K562 (cell line): ENCODE measurements around the gene ZNF594. TPM values are rescaled to one million over a fixed set of nuclear protein-coding genes. Genes with fewer than 3 reads are reported as not detected.
"Not testable (repeated sequence)": the region's sequence is repeated elsewhere in the genome, so short reads cannot be mapped to it uniquely, and the experiment has no call there.

ENCODE experiments used
- ATAC-seq: fragments of 200-7000 bp; cut with Tn5 transposase; 3 replicates; pipeline ENCODE4 v1.9.1; 2020; ENCODE audit warnings: moderate library complexity
- BruUV-seq: library from RNA; stranded (reverse); fragments of 400-500 nt; replicated peaks from 2 replicates; lab custom pipeline; 2021; lab: Mats Ljungman, UMichigan
- CTCF ChIA-PET: fragments of 300-600 bp; formaldehyde crosslinking; extraction: SDS; loops from one replicate; lab custom pipeline; 2021; ENCODE audit warnings: low intra/inter-chr PET ratio; lab: Yijun Ruan, JAX
- POLR2A ChIA-PET: fragments of 300-600, 350-650 bp; sonication (Branson Sonifier 250); formaldehyde crosslinking; extraction: SDS; loops from one replicate; lab custom pipeline; 2021; ENCODE audit warnings: antibody characterized with exemption, inconsistent platforms; lab: Yijun Ruan, JAX
- DNase-seq, 4 experiments: peaks; one replicate each; pipeline versions ENCODE4 v3.0.0 to v3.0.0-alpha.2; 2011 to 2018; ENCODE audit warnings: low spot score in 3 of 4, mixed read lengths in 3 of 4; ENCODE audit errors: extremely low read depth in 1 of 4
- FAIRE-seq: peaks from 2 replicates; lab custom pipeline; 2011; peaks lifted over from hg19 to GRCh38; lab: Jason Lieb, UNC
- H2AFZ ChIP-seq: 2 replicates; pipeline ENCODE4 v1.6.0; 2011; ENCODE audit warnings: low read depth, low read length, control low read depth, inconsistent platforms
- H3K27ac ChIP-seq: fragments of 200-600 bp; 3 replicates; pipeline ENCODE4 v1.8.0; 2011; ENCODE audit warnings: low read depth, mild to moderate bottlenecking, control low read depth, inconsistent platforms, low read length, moderate library complexity, mixed read lengths; ENCODE audit errors: extremely low read depth
- H3K27me3 ChIP-seq, 2 experiments: fragments of 300-600 bp in 1 of 2; 2 replicates in 1 of 2; 3 replicates in 1 of 2; pipeline versions ENCODE4 v1.6.0 to v1.8.0; 2011; ENCODE audit warnings: inconsistent platforms in 2 of 2, low read length in 2 of 2, mild to moderate bottlenecking in 1 of 2, mixed read lengths in 1 of 2, moderate library complexity in 1 of 2; ENCODE audit not compliant: control insufficient read depth in 2 of 2, insufficient read depth in 2 of 2
- H3K36me3 ChIP-seq: fragments of 300-600 bp; 3 replicates; pipeline ENCODE4 v1.8.0; 2011; ENCODE audit warnings: mild to moderate bottlenecking, low read length, inconsistent platforms; ENCODE audit not compliant: control insufficient read depth, insufficient read depth
- H3K4me1 ChIP-seq, 2 experiments: fragments of 200-600 bp in 1 of 2; replicated peaks in 1 of 2; 2 replicates in 1 of 2; 3 replicates in 1 of 2; pipeline versions ENCODE4 v1.5.1 to v1.8.0; 2011; ENCODE audit warnings: inconsistent platforms in 2 of 2, low read length in 2 of 2, mild to moderate bottlenecking in 1 of 2, mixed read lengths in 1 of 2, moderate library complexity in 1 of 2; ENCODE audit not compliant: control insufficient read depth in 2 of 2, insufficient read depth in 2 of 2
- H3K4me2 ChIP-seq: 2 replicates; pipeline ENCODE4 v1.6.1; 2011; ENCODE audit warnings: low read length, control low read depth, inconsistent platforms, mixed read lengths; ENCODE audit not compliant: insufficient read depth
- H3K4me3 ChIP-seq: fragments of 200-600 bp; sonication (generic), shearing (Covaris generic); 2 replicates; pipeline ENCODE4 v1.5.1; 2016; ENCODE audit warnings: control low read depth, inconsistent platforms
- H3K79me2 ChIP-seq: fragments of 200-600 bp; 3 replicates; pipeline ENCODE4 v1.8.0; 2011; ENCODE audit warnings: low read length, inconsistent platforms; ENCODE audit not compliant: control insufficient read depth, insufficient read depth
- H3K9ac ChIP-seq, 2 experiments: 2 replicates each; pipeline versions ENCODE4 v1.6.0 to v1.6.1; 2011; ENCODE audit warnings: low read depth in 2 of 2, low read length in 2 of 2, control low read depth in 1 of 2, inconsistent platforms in 1 of 2, mild to moderate bottlenecking in 1 of 2, mixed read lengths in 1 of 2; ENCODE audit not compliant: insufficient read depth in 1 of 2
- H3K9me1 ChIP-seq: one replicate; pipeline ENCODE4 v1.6.0; 2011; ENCODE audit warnings: inconsistent platforms, mild to moderate bottlenecking, low read length, moderate library complexity; ENCODE audit not compliant: control insufficient read depth, insufficient read depth
- H3K9me3 ChIP-seq: replicated peaks from 2 replicates; pipeline ENCODE4 v1.5.1; 2011; ENCODE audit warnings: low read depth, low read length, inconsistent platforms; ENCODE audit not compliant: control insufficient read depth, insufficient read depth
- H4K20me1 ChIP-seq: replicated peaks from 2 replicates; pipeline ENCODE4 v1.6.1; 2011; ENCODE audit warnings: low read length, inconsistent platforms, mixed read lengths; ENCODE audit not compliant: control insufficient read depth, insufficient read depth
- WGBS: fragments of 100-300 bp; shearing (Covaris generic); methylation state at CpG from one replicate; pipeline ENCODE4 v1.1.6; 2016; ENCODE audit warnings: low coverage, mixed read lengths; ENCODE audit not compliant: insufficient coverage; ENCODE audit errors: missing lambda C conversion rate; 5-methylcytosine and 5-hydroxymethylcytosine counted together
- in situ Hi-C: fragments of 300-500 bp; cut with MboI; formaldehyde crosslinking; loops from 4 replicates; pipeline ENCODE4 v1.15.0; 2018; ENCODE audit warnings: inconsistent platforms, mixed read lengths
- intact Hi-C: fragments of 100-400 bp; cut with micrococcal nuclease; formaldehyde crosslinking; loops from 2 replicates; pipeline ENCODE4 v1.14.2; 2022
- polyA plus RNA-seq, 8 experiments: library from polyadenylated mRNA; depleted of rRNA in 4 of 8; stranded (reverse) in 5 of 8; unstranded in 3 of 8; fragments of >200 nt; fragmentation: Nextera tagmentation in 2 of 8; fragmentation: Illumina TruSeq in 1 of 8; extraction: Ambion mirVana in 2 of 8; extraction: Trizol in 1 of 8; gene quantifications; 2 replicates each; pipeline versions ENCODE4 v1.2.1 to v1.2.3, GENCODE V29; 2011 to 2014; ENCODE audit warnings: inconsistent platforms in 1 of 8, missing spikeins in 1 of 8
- total RNA-seq, 7 experiments: library from RNA; depleted of rRNA in 6 of 7; stranded (reverse); fragments of >200 nt in 6 of 7; fragmentation: Illumina TruSeq in 2 of 7; extraction: Trizol in 2 of 7; gene quantifications; 2 replicates each; pipeline versions ENCODE4 v1.2.1 to v1.2.3, GENCODE V29; 2011 to 2021; ENCODE audit warnings: low replicate concordance in 1 of 7

ZNF594 gene
- total and polyA plus RNA-seq, 9 of the 15 experiments (the other 6 are each of a cell fraction or from before 2014, with no cell fraction given) = 0.24 to 4.7 (median 2.6) TPM

GRCh38 chr17:5130261-5130660 lies 61.4 kb downstream of the ZNF594 start:
- H3K9ac ChIP-seq, H3K9me3 ChIP-seq, H2AFZ ChIP-seq, POLR2A ChIA-PET, BruUV-seq, FAIRE-seq, ATAC-seq, H3K4me2 ChIP-seq, in situ Hi-C loops, H3K36me3 ChIP-seq, H3K9me1 ChIP-seq, H3K4me1 ChIP-seq, H3K27ac ChIP-seq, CTCF ChIA-PET, H3K4me3 ChIP-seq, H4K20me1 ChIP-seq, H3K79me2 ChIP-seq, intact Hi-C loops, DNase-seq: not testable (repeated sequence)
- 0% methylated on average over 8 of the region's 10 CpGs for WGBS
- peaks cover 0 to 39% of the 10 kb centered on the region in 2 experiments; a peak in 3 of 5 replicates for H3K27me3 ChIP-seq

DNA sequence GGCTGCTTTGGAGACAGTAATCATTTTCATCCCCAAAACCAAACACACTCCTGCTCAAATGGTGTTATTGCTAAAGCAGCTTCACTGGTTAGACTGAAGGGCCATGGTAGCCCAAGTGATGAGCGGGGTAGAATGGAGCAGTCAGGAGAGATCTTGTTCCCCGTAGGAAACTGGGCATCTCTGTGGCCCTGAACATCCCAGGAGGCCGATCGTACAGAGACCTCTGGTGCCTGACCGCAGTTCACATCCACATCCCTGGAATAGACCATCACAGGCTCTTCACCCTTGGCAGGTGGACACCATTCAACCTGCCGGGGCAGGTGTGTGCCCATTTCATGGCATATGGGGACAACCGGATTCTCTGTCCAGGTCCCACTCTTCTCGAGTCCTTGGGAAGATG lies 61.9 kb downstream of the ZNF594 start:
- H3K4me3 ChIP-seq, H3K27ac ChIP-seq, H3K9me1 ChIP-seq, H2AFZ ChIP-seq, intact Hi-C loops, H4K20me1 ChIP-seq, H3K9me3 ChIP-seq, FAIRE-seq, ATAC-seq, CTCF ChIA-PET, H3K9ac ChIP-seq, H3K36me3 ChIP-seq, BruUV-seq, POLR2A ChIA-PET, H3K79me2 ChIP-seq, DNase-seq, in situ Hi-C loops, H3K4me1 ChIP-seq, H3K4me2 ChIP-seq: not testable (repeated sequence)
- 0% methylated on average over 8 of the region's 8 CpGs for WGBS
- H3K27me3 ChIP-seq = peaks cover 0 to 39% of the 10 kb centered on the region in 2 experiments; a peak in 3 of 5 replicates

Other genes with a start within 250 kb of the ZNF594 start
Only the 7 nearest of the 15 such genes appear.
- gene KIF1C, start 193.9 kb downstream of the ZNF594 start, total RNA-seq (2014; rRNA removed) = 24.6 and 32.9 TPM in 2 replicates
- 22.9 and 25.1 TPM in 2 replicates for gene KIF1C, start 193.9 kb downstream of the ZNF594 start, total RNA-seq (2014; rRNA removed; fragmentation: Illumina TruSeq; extraction: Trizol)
- gene KIF1C, start 193.9 kb downstream of the ZNF594 start, total RNA-seq (2015; rRNA removed; fragmentation: Illumina TruSeq; extraction: Trizol) = 25.1 and 25.8 TPM in 2 replicates
- gene KIF1C, start 193.9 kb downstream of the ZNF594 start, total RNA-seq (2021) = 67.4 and 68.4 TPM in 2 replicates
- gene KIF1C, start 193.9 kb downstream of the ZNF594 start, polyA plus RNA-seq (2011; rRNA removed) = 15.4 and 28.5 TPM in 2 replicates
- gene KIF1C, start 193.9 kb downstream of the ZNF594 start, polyA plus RNA-seq (2014; fragmentation: Illumina TruSeq; extraction: Trizol) = 24.2 and 29.5 TPM in 2 replicates
- under 1 TPM; 0.38 to 0.48 TPM for gene KIF1C, start 193.9 kb downstream of the ZNF594 start, polyA plus RNA-seq (2014; fragmentation: Nextera tagmentation; extraction: Ambion mirVana)
- 15.2 and 21.4 TPM in 2 replicates for gene KIF1C, start 193.9 kb downstream of the ZNF594 start, polyA plus RNA-seq (2014; rRNA removed)
- not detected in 2 replicates for gene SLC52A1, start 156.4 kb downstream of the ZNF594 start, total RNA-seq (2014; rRNA removed)
- gene SLC52A1, start 156.4 kb downstream of the ZNF594 start, total RNA-seq (2014; rRNA removed; fragmentation: Illumina TruSeq; extraction: Trizol) = not detected in 2 replicates
- gene SLC52A1, start 156.4 kb downstream of the ZNF594 start, total RNA-seq (2015; rRNA removed; fragmentation: Illumina TruSeq; extraction: Trizol) = not detected in 2 replicates
- gene SLC52A1, start 156.4 kb downstream of the ZNF594 start, total RNA-seq (2021) = not detected in 2 replicates
- gene SLC52A1, start 156.4 kb downstream of the ZNF594 start, polyA plus RNA-seq (2011; rRNA removed) = 0.04 TPM in 1 of 2 replicates, not detected in the other
- gene SLC52A1, start 156.4 kb downstream of the ZNF594 start, polyA plus RNA-seq (2014; fragmentation: Illumina TruSeq; extraction: Trizol) = not detected in 2 replicates
- gene SLC52A1, start 156.4 kb downstream of the ZNF594 start, polyA plus RNA-seq (2014; fragmentation: Nextera tagmentation; extraction: Ambion mirVana) = not detected
- gene SLC52A1, start 156.4 kb downstream of the ZNF594 start, polyA plus RNA-seq (2014; rRNA removed) = not detected in 2 replicates
- not detected in 2 replicates for gene ZFP3, start 113.4 kb downstream of the ZNF594 start, total RNA-seq (2014; rRNA removed)
- not detected in 2 replicates for gene ZFP3, start 113.4 kb downstream of the ZNF594 start, total RNA-seq (2014; rRNA removed; fragmentation: Illumina TruSeq; extraction: Trizol)
- not detected in 2 replicates for gene ZFP3, start 113.4 kb downstream of the ZNF594 start, total RNA-seq (2015; rRNA removed; fragmentation: Illumina TruSeq; extraction: Trizol)
- 0.04 TPM in 1 of 2 replicates, not detected in the other for gene ZFP3, start 113.4 kb downstream of the ZNF594 start, total RNA-seq (2021)
- not detected in 2 replicates for gene ZFP3, start 113.4 kb downstream of the ZNF594 start, polyA plus RNA-seq (2011; rRNA removed)
- not detected in 2 replicates for gene ZFP3, start 113.4 kb downstream of the ZNF594 start, polyA plus RNA-seq (2014; fragmentation: Illumina TruSeq; extraction: Trizol)
- gene ZFP3, start 113.4 kb downstream of the ZNF594 start, polyA plus RNA-seq (2014; fragmentation: Nextera tagmentation; extraction: Ambion mirVana) = not detected
- not detected in 2 replicates for gene ZFP3, start 113.4 kb downstream of the ZNF594 start, polyA plus RNA-seq (2014; rRNA removed)
- gene ZNF232, start 80.0 kb downstream of the ZNF594 start, total RNA-seq (2014; rRNA removed) = 11.1 and 13.2 TPM in 2 replicates
- gene ZNF232, start 80.0 kb downstream of the ZNF594 start, total RNA-seq (2014; rRNA removed; fragmentation: Illumina TruSeq; extraction: Trizol) = 14.6 and 16.5 TPM in 2 replicates
- 11.2 and 11.7 TPM in 2 replicates for gene ZNF232, start 80.0 kb downstream of the ZNF594 start, total RNA-seq (2015; rRNA removed; fragmentation: Illumina TruSeq; extraction: Trizol)
- gene ZNF232, start 80.0 kb downstream of the ZNF594 start, total RNA-seq (2021) = 13.0 and 13.1 TPM in 2 replicates
- 4.4 and 10.6 TPM in 2 replicates for gene ZNF232, start 80.0 kb downstream of the ZNF594 start, polyA plus RNA-seq (2011; rRNA removed)
- 13.6 and 14.7 TPM in 2 replicates for gene ZNF232, start 80.0 kb downstream of the ZNF594 start, polyA plus RNA-seq (2014; fragmentation: Illumina TruSeq; extraction: Trizol)
- gene ZNF232, start 80.0 kb downstream of the ZNF594 start, polyA plus RNA-seq (2014; fragmentation: Nextera tagmentation; extraction: Ambion mirVana) = 10 to 100 TPM; 18.8 to 26.0 TPM
- 12.6 and 14.2 TPM in 2 replicates for gene ZNF232, start 80.0 kb downstream of the ZNF594 start, polyA plus RNA-seq (2014; rRNA removed)
- gene USP6, start 75.8 kb downstream of the ZNF594 start, total RNA-seq (2014; rRNA removed) = not detected in 2 replicates
- gene USP6, start 75.8 kb downstream of the ZNF594 start, total RNA-seq (2014; rRNA removed; fragmentation: Illumina TruSeq; extraction: Trizol) = 0.03 and 0.04 TPM in 2 replicates
- 0.04 TPM in 1 of 2 replicates, not detected in the other for gene USP6, start 75.8 kb downstream of the ZNF594 start, total RNA-seq (2015; rRNA removed; fragmentation: Illumina TruSeq; extraction: Trizol)
- gene USP6, start 75.8 kb downstream of the ZNF594 start, total RNA-seq (2021) = 0.07 and 0.09 TPM in 2 replicates
- not detected in 2 replicates for gene USP6, start 75.8 kb downstream of the ZNF594 start, polyA plus RNA-seq (2011; rRNA removed)
- gene USP6, start 75.8 kb downstream of the ZNF594 start, polyA plus RNA-seq (2014; fragmentation: Illumina TruSeq; extraction: Trizol) = not detected in 2 replicates
- gene USP6, start 75.8 kb downstream of the ZNF594 start, polyA plus RNA-seq (2014; fragmentation: Nextera tagmentation; extraction: Ambion mirVana) = under 1 TPM; 0.01 to 0.04 TPM
- not detected in 2 replicates for gene USP6, start 75.8 kb downstream of the ZNF594 start, polyA plus RNA-seq (2014; rRNA removed)
- not detected in 2 replicates for gene SCIMP, start 43.0 kb upstream of the ZNF594 start, total RNA-seq (2014; rRNA removed)
- not detected in 2 replicates for gene SCIMP, start 43.0 kb upstream of the ZNF594 start, total RNA-seq (2014; rRNA removed; fragmentation: Illumina TruSeq; extraction: Trizol)
- not detected in 2 replicates for gene SCIMP, start 43.0 kb upstream of the ZNF594 start, total RNA-seq (2015; rRNA removed; fragmentation: Illumina TruSeq; extraction: Trizol)
- gene SCIMP, start 43.0 kb upstream of the ZNF594 start, total RNA-seq (2021) = 0.07 and 0.11 TPM in 2 replicates
- gene SCIMP, start 43.0 kb upstream of the ZNF594 start, polyA plus RNA-seq (2011; rRNA removed) = not detected in 2 replicates
- gene SCIMP, start 43.0 kb upstream of the ZNF594 start, polyA plus RNA-seq (2014; fragmentation: Illumina TruSeq; extraction: Trizol) = 0.22 TPM in 1 of 2 replicates, not detected in the other
- under 1 TPM; 0.01 to 0.04 TPM for gene SCIMP, start 43.0 kb upstream of the ZNF594 start, polyA plus RNA-seq (2014; fragmentation: Nextera tagmentation; extraction: Ambion mirVana)
- gene SCIMP, start 43.0 kb upstream of the ZNF594 start, polyA plus RNA-seq (2014; rRNA removed) = not detected in 2 replicates
- gene RABEP1, start 90.4 kb upstream of the ZNF594 start, total RNA-seq (2014; rRNA removed) = 30.3 and 36.2 TPM in 2 replicates
- gene RABEP1, start 90.4 kb upstream of the ZNF594 start, total RNA-seq (2014; rRNA removed; fragmentation: Illumina TruSeq; extraction: Trizol) = 38.9 and 43.3 TPM in 2 replicates
- gene RABEP1, start 90.4 kb upstream of the ZNF594 start, total RNA-seq (2015; rRNA removed; fragmentation: Illumina TruSeq; extraction: Trizol) = 36.8 and 38.7 TPM in 2 replicates
- 30.1 and 31.8 TPM in 2 replicates for gene RABEP1, start 90.4 kb upstream of the ZNF594 start, total RNA-seq (2021)
- gene RABEP1, start 90.4 kb upstream of the ZNF594 start, polyA plus RNA-seq (2011; rRNA removed) = 19.3 and 30.1 TPM in 2 replicates
- gene RABEP1, start 90.4 kb upstream of the ZNF594 start, polyA plus RNA-seq (2014; fragmentation: Illumina TruSeq; extraction: Trizol) = 26.4 and 31.3 TPM in 2 replicates
- gene RABEP1, start 90.4 kb upstream of the ZNF594 start, polyA plus RNA-seq (2014; fragmentation: Nextera tagmentation; extraction: Ambion mirVana) = 10 to 100 TPM in 1 of 2 experiments, 1 to 10 TPM in 1; 8.2 to 11.5 TPM
- gene RABEP1, start 90.4 kb upstream of the ZNF594 start, polyA plus RNA-seq (2014; rRNA removed) = 19.9 and 20.3 TPM in 2 replicates